H9 (cell line): Measurements from ENCODE around the gene OSBPL9. TPM values are rescaled to one million over a fixed set of nuclear protein-coding genes. Genes with fewer than 3 reads are reported as not detected.

ENCODE experiments used
- DNase-seq: peaks from one replicate; pipeline ENCODE4 v3.0.0-alpha.2; 2017
- H2AFZ ChIP-seq: one replicate; pipeline ENCODE4 v1.6.1; 2013; ENCODE audit warnings: mild to moderate bottlenecking, low read length, control low read depth, moderate library complexity
- H2AK5ac ChIP-seq: 2 replicates; pipeline ENCODE4 v1.6.1; 2013; ENCODE audit warnings: low read length, control low read depth, mixed read lengths; ENCODE audit not compliant: insufficient read length
- H2BK120ac ChIP-seq: one replicate; pipeline ENCODE4 v1.6.1; 2013; ENCODE audit warnings: low read depth, mild to moderate bottlenecking, low read length, control low read depth, inconsistent platforms; ENCODE audit not compliant: poor library complexity, severe bottlenecking
- H2BK12ac ChIP-seq: 2 replicates; pipeline ENCODE4 v1.6.1; 2013; ENCODE audit warnings: low read length, control low read depth, mixed read lengths, low read depth; ENCODE audit not compliant: insufficient read length
- H2BK15ac ChIP-seq: 2 replicates; pipeline ENCODE4 v1.6.1; 2013; ENCODE audit warnings: low read depth, low read length, control low read depth
- H2BK20ac ChIP-seq: one replicate; pipeline ENCODE4 v1.6.1; 2013; ENCODE audit warnings: low read depth, mild to moderate bottlenecking, low read length, control low read depth, inconsistent platforms; ENCODE audit not compliant: poor library complexity, severe bottlenecking
- H2BK5ac ChIP-seq: 2 replicates; pipeline ENCODE4 v1.6.1; 2013; ENCODE audit warnings: low read length, control low read depth, mixed read lengths; ENCODE audit not compliant: insufficient read length
- H3K14ac ChIP-seq: 2 replicates; pipeline ENCODE4 v1.6.1; 2013; ENCODE audit warnings: low read length, control low read depth; ENCODE audit not compliant: insufficient read depth
- H3K18ac ChIP-seq: 2 replicates; pipeline ENCODE4 v1.6.1; 2013; ENCODE audit warnings: low read depth, mild to moderate bottlenecking, mixed read lengths, low read length, control low read depth; ENCODE audit not compliant: insufficient read length
- H3K23ac ChIP-seq: 2 replicates; pipeline ENCODE4 v1.6.1; 2013; ENCODE audit warnings: low read length, control low read depth, mixed read lengths, low read depth; ENCODE audit not compliant: insufficient read length
- H3K23me2 ChIP-seq: 2 replicates; pipeline ENCODE4 v1.6.1; 2013; ENCODE audit warnings: low read depth, mild to moderate bottlenecking, mixed read lengths, low read length, control low read depth; ENCODE audit not compliant: insufficient read length, poor library complexity, severe bottlenecking
- H3K27ac ChIP-seq: 2 replicates; pipeline ENCODE4 v1.5.1; 2013; ENCODE audit warnings: low read length, control low read depth, mixed read lengths, low read depth; ENCODE audit not compliant: insufficient read length
- H3K27me3 ChIP-seq: 2 replicates; pipeline ENCODE4 v1.6.1; 2013; ENCODE audit warnings: low read length, control low read depth, inconsistent platforms; ENCODE audit not compliant: insufficient read depth
- H3K4ac ChIP-seq: 2 replicates; pipeline ENCODE4 v1.6.1; 2013; ENCODE audit warnings: low read depth, mild to moderate bottlenecking, control low read depth, inconsistent platforms, low read length, moderate library complexity
- H3K4me1 ChIP-seq: 2 replicates; pipeline ENCODE4 v1.6.1; 2013; ENCODE audit warnings: low read length, control low read depth, inconsistent platforms; ENCODE audit not compliant: insufficient read depth
- H3K4me2 ChIP-seq: 2 replicates; pipeline ENCODE4 v1.6.1; 2013; ENCODE audit warnings: low read length, control low read depth, mixed read lengths; ENCODE audit not compliant: insufficient read length, insufficient read depth
- H3K56ac ChIP-seq: 2 replicates; pipeline ENCODE4 v1.6.1; 2013; ENCODE audit warnings: low read depth, mild to moderate bottlenecking, mixed read lengths, low read length, control low read depth; ENCODE audit not compliant: insufficient read length
- H3K79me1 ChIP-seq: 2 replicates; pipeline ENCODE4 v1.6.1; 2013; ENCODE audit warnings: low read depth, mild to moderate bottlenecking, moderate library complexity, low read length, control low read depth, inconsistent platforms; ENCODE audit not compliant: insufficient read depth, poor library complexity, severe bottlenecking
- H3K79me2 ChIP-seq: 2 replicates; pipeline ENCODE4 v1.6.1; 2013; ENCODE audit warnings: low read length, control low read depth, inconsistent platforms; ENCODE audit not compliant: insufficient read depth
- H3K9ac ChIP-seq: 2 replicates; pipeline ENCODE4 v1.6.1; 2013; ENCODE audit warnings: low read length, control low read depth, mixed read lengths; ENCODE audit not compliant: insufficient read length; ENCODE audit errors: extremely low read depth
- H3K9me3 ChIP-seq: one replicate; pipeline ENCODE4 v1.6.1; 2013; ENCODE audit warnings: low read depth, low read length, inconsistent platforms; ENCODE audit not compliant: control insufficient read depth
- H3T11ph ChIP-seq: one replicate; pipeline ENCODE4 v1.6.1; 2013; ENCODE audit warnings: mild to moderate bottlenecking, low read length, control low read depth, inconsistent platforms
- H4K20me1 ChIP-seq: one replicate; pipeline ENCODE4 v1.6.1; 2013; ENCODE audit not compliant: control insufficient read depth, insufficient read length, insufficient read depth
- H4K5ac ChIP-seq: 2 replicates; pipeline ENCODE4 v1.6.1; 2013; ENCODE audit warnings: low read depth, mild to moderate bottlenecking, mixed read lengths, low read length, control low read depth; ENCODE audit not compliant: insufficient read length
- H4K8ac ChIP-seq: replicated peaks from 2 replicates; pipeline ENCODE4 v1.6.1; 2013; ENCODE audit warnings: low read length, control low read depth, mixed read lengths, low read depth; ENCODE audit not compliant: insufficient read length
- H4K91ac ChIP-seq: 2 replicates; pipeline ENCODE4 v1.6.1; 2013; ENCODE audit warnings: low read depth, mild to moderate bottlenecking, moderate library complexity, mixed read lengths, low read length, control low read depth; ENCODE audit not compliant: insufficient read length
- H3K27ac Mint-ChIP-seq, 3 experiments: 2 replicates in 2 of 3; 3 replicates in 1 of 3; pipeline ENCODE4 v1.8.0; 2020 to 2021; ENCODE audit warnings: mixed read lengths in 3 of 3, mild to moderate bottlenecking in 1 of 3, moderate library complexity in 1 of 3
- H3K27me3 Mint-ChIP-seq: 2 replicates; pipeline ENCODE4 v1.8.0; 2021; ENCODE audit warnings: low read depth, mild to moderate bottlenecking, moderate library complexity, mixed read lengths
- H3K36me3 Mint-ChIP-seq, 3 experiments: 2 replicates in 2 of 3; 3 replicates in 1 of 3; pipeline ENCODE4 v1.8.0; 2020 to 2021; ENCODE audit warnings: low read depth in 3 of 3, mixed read lengths in 3 of 3; ENCODE audit not compliant: insufficient read depth in 1 of 3
- H3K4me1 Mint-ChIP-seq, 2 experiments: 2 replicates each; pipeline ENCODE4 v1.8.0; 2020; ENCODE audit warnings: mixed read lengths in 2 of 2
- H3K4me3 Mint-ChIP-seq, 2 experiments: 2 replicates in 1 of 2; 3 replicates in 1 of 2; pipeline ENCODE4 v1.8.0; 2020 to 2021; ENCODE audit warnings: mild to moderate bottlenecking in 2 of 2, mixed read lengths in 2 of 2, moderate library complexity in 1 of 2
- H3K9me3 Mint-ChIP-seq, 2 experiments: 2 replicates in 1 of 2; 3 replicates in 1 of 2; pipeline ENCODE4 v1.8.0; 2020; ENCODE audit warnings: mild to moderate bottlenecking in 2 of 2, mixed read lengths in 2 of 2, moderate library complexity in 1 of 2
- WGBS: extraction: QIAGEN DNeasy Blood & Tissue Kit; methylation state at CpG from one replicate; pipeline ENCODE4 v1.1.7; 2013; ENCODE audit warnings: missing lambda C conversion rate, low lambda C conversion rate, mixed read lengths; ENCODE audit not compliant: insufficient read length; ENCODE audit errors: extremely low coverage; 5-methylcytosine and 5-hydroxymethylcytosine counted together
- total RNA-seq: library from RNA; stranded (reverse); gene quantifications from 2 replicates; pipeline ENCODE4 v1.2.1, GENCODE V29; 2021
- TF ChIP-seq, protein P1 (sequence below): fragments of 200-600 bp; sonication (generic); conservative IDR thresholded peaks from 3 replicates; pipeline ENCODE4 v1.8.0; 2021; ENCODE audit warnings: antibody characterized with exemption, mild to moderate bottlenecking

Gene OSBPL9
- total RNA-seq, 1 experiment from 2014 or later: 76.7 TPM

DNA sequence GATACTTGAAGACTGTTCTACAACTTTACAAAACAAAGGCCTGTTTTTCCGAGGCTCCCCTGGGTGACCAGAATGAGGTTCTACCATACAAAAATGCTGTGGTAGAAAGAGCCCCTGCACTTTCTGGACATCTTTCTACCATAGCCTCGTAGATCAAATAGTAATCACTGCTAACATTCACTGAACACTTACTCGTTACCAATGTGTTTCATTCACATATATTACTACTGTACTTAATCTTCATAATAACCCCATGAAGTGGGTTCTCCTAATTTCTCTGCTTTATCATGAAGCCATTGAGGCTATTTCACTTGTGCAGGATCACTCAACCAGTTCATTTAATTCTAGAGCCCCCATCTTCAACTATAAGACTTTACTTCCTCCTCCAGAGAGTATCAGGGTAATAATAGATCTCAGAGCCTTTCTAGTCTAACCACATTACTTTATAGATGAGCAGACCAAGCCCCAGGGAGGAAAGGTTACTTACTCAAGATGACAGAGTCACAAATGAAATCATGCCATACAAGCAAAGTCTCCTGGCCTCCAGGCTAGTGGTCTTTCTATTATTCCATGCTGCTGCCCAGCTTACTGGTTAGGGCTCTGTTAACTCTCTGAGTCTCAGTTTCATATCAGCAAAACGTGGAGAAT, 46.7 kb upstream of the OSBPL9 start:
- no peak overlapping the region for H3K4ac ChIP-seq
- no peaks in the 10 kb centered on the region for H3K79me1 ChIP-seq
- no peak overlapping the region for H3K23ac ChIP-seq
- H3K23me2 ChIP-seq: no peaks in the 10 kb centered on the region
- no peaks in the 10 kb centered on the region for H3K79me2 ChIP-seq
- H4K91ac ChIP-seq: no peak overlapping the region
- Mint-ChIP-seq H3K27me3 (no peaks in the 10 kb centered on the region), H3K4me3 (no peak overlapping the region), H3K36me3 (no peaks in the 10 kb centered on the region), H3K27ac (no peak overlapping the region), H3K9me3 (no peaks in the 10 kb centered on the region), H3K4me1 (peaks cover 13 to 21% of the 10 kb centered on the region in 2 experiments)
- H3K27me3 ChIP-seq: no peaks in the 10 kb centered on the region
- WGBS: no CpG with 5 or more reads among the region's 4 CpGs
- no peak overlapping the region for H2BK5ac ChIP-seq
- no peak overlapping the region for H2BK20ac ChIP-seq
- no peak overlapping the region for H2BK120ac ChIP-seq
- peaks cover 2% of the 10 kb centered on the region; the same call in 1 of the 2 replicates for H3K4me1 ChIP-seq
- DNase-seq: no peak
- no peak overlapping the region for H3K27ac ChIP-seq
- TF ChIP-seq, protein P1, sequence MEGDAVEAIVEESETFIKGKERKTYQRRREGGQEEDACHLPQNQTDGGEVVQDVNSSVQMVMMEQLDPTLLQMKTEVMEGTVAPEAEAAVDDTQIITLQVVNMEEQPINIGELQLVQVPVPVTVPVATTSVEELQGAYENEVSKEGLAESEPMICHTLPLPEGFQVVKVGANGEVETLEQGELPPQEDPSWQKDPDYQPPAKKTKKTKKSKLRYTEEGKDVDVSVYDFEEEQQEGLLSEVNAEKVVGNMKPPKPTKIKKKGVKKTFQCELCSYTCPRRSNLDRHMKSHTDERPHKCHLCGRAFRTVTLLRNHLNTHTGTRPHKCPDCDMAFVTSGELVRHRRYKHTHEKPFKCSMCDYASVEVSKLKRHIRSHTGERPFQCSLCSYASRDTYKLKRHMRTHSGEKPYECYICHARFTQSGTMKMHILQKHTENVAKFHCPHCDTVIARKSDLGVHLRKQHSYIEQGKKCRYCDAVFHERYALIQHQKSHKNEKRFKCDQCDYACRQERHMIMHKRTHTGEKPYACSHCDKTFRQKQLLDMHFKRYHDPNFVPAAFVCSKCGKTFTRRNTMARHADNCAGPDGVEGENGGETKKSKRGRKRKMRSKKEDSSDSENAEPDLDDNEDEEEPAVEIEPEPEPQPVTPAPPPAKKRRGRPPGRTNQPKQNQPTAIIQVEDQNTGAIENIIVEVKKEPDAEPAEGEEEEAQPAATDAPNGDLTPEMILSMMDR: no peak
- H3K56ac ChIP-seq: no peak overlapping the region
- H2BK12ac ChIP-seq: no peak overlapping the region
- no peak overlapping the region for H2AFZ ChIP-seq
- H3K9me3 ChIP-seq: no peaks in the 10 kb centered on the region
- no peak overlapping the region for H3K14ac ChIP-seq
- no peak overlapping the region for H3K18ac ChIP-seq
- no peak overlapping the region for H4K8ac ChIP-seq
- H3K4me2 ChIP-seq: no peak overlapping the region
- no peak overlapping the region for H3K9ac ChIP-seq
- H4K5ac ChIP-seq: no peak overlapping the region
- H3T11ph ChIP-seq: no peak overlapping the region
- no peaks in the 10 kb centered on the region for H4K20me1 ChIP-seq
- no peak overlapping the region for H2AK5ac ChIP-seq
- no peak overlapping the region for H2BK15ac ChIP-seq
